Body of pancreas (tissue), 4 donors: ENCODE measurements around the gene TRUB1.

Experiments
- POLR2A ChIP-seq, 3 donors: fragments of 450-650 bp; IDR thresholded peaks; one replicate each; pipeline ENCODE4 v1.6.1; 2016; ENCODE audit warnings: antibody characterized with exemption in 3 of 3, mild to moderate bottlenecking in 2 of 3
- TF ChIP-seq, protein P1 (sequence below), 7 experiments: fragments of 450-650 bp in 4 of 7; fragments of 200-600 bp in 3 of 7; sonication (generic) in 3 of 7; IDR thresholded peaks; one replicate each; pipeline ENCODE4 v1.5.1; 2016 to 2019; ENCODE audit warnings: antibody characterized with exemption in 7 of 7

DNA sequence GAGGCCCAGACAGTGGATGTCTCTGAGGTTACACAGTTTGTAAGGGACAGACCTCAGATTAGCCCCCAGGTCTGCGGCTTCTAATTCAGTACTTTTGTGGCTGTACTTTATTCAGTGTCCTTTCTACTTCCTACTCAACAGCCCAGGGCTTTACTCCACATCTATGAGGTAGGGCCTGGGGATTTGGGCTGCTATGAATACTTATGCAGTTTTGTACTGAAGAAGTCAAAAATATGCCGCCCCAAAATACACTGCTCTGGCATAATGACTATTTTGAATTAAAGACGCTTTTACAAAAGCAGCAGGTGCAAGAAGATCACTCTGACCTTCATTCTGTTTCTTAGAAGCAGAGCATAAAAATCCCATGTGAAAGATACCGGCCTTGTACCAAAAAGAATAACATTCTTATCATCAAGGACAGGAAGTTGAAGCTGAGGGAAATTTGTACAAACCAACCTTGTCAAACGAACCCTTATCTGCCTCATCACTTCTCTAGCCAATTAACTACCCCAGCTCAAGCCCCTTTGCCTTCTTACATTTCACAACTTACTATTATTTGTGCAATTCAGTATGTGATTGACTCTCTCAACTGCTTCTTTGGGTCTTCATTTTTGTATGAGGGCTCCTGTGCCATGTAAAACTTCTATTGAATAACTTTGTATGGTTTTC lies 26.1 kb upstream of the TRUB1 start:
- TF ChIP-seq, protein P1, sequence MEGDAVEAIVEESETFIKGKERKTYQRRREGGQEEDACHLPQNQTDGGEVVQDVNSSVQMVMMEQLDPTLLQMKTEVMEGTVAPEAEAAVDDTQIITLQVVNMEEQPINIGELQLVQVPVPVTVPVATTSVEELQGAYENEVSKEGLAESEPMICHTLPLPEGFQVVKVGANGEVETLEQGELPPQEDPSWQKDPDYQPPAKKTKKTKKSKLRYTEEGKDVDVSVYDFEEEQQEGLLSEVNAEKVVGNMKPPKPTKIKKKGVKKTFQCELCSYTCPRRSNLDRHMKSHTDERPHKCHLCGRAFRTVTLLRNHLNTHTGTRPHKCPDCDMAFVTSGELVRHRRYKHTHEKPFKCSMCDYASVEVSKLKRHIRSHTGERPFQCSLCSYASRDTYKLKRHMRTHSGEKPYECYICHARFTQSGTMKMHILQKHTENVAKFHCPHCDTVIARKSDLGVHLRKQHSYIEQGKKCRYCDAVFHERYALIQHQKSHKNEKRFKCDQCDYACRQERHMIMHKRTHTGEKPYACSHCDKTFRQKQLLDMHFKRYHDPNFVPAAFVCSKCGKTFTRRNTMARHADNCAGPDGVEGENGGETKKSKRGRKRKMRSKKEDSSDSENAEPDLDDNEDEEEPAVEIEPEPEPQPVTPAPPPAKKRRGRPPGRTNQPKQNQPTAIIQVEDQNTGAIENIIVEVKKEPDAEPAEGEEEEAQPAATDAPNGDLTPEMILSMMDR (IDR thresholded peaks at IDR 0.05), result no peak
- TF ChIP-seq POLR2A (IDR thresholded peaks at IDR 0.05), result no peak
